Activated CD8-positive, alpha-beta memory T cell treated with anti-CD3 and anti-CD28 coated beads for 24 hours (primary cell): ENCODE data around the gene CACNA1A.
"Not testable (repeated sequence)": the region's sequence is repeated elsewhere in the genome, so short reads cannot be mapped to it uniquely, and the experiment has no call there.

Experiments used
- DNase-seq: peaks from one replicate; pipeline ENCODE4 v3.0.0-alpha.2; 2020

CACNA1A gene

DNA sequence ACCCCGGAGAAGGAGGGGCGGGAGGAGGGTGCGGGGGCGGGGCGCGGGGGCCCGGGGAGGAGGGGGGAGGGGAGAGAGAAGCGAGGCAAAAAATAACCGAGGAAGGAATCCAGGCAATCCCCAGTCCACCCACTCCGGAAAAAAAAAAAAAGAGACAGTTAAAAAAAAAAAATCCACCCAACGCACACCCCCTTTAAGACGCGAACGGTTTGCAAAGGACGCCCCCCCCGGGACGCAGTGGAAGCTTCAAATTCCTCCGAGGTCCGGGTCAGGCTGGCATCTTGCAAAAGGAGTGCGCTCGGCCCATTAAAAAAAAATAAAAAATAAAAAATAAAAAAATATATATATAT, at the start of gene CACNA1A:
Gene CACNA1A, minus strand, starts transcription at position 9 of the 350 bp plus-strand sequence. CDS start 255 bp downstream, outside the sequence.
- DNase-seq: no peak

DNA sequence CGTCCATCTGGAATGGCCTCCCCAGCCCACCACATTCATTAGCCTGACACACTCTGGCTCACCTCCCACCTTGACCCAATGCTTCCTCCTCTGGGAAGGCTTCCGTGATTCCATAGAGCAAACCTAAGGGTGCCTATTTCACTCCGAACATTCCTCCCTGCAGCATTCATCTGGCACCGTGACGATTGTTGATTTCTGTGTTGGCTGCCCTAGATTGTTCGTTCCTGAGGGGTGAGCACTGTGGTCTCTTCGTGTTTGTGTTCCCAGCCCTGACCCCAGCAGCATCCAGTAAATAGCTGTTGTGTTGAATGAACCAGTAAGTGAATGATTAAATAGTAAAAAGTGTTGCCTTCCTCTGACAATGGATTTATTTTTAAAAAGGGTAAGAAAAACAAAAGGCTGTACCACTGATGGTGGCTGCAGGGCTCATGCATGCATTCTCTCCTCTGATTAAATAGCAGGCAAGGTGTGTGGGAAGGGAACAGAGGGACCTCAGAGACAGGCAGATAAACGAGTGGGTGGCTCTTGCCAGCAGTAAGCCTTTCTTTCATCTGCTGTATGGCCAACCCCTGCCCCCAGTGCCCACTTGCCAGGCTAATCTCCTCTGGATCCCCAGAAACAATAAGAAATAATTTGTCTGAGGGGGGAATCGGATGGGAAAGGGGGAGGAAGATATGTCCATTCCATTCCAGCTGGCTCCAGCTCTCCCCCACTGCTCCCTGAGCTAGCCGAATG, 48.4 kb upstream of the CACNA1A start:
- no peak for DNase-seq

DNA sequence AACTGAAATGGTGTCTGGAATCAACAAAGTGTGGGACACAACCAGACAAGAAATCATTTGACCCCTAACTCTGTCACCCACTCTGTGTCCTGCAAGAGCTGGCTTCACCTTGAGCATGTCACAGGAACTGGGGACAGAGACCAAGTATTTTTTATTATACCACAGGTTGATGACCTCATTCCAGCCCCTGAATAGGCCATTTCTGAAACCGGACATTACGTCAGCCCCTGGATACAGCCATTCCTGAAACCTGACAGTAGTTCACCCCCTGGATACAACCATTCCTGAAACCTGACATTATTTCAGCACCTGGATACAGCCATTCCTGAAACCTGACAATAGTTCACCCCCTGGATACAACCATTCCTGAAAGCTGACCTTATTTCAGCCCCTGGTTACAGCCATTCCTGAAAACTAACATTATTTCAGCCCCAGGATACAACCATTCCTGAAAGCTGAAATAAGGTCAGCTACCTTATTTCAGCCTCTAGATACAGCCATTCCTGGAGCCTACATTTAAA, 47.7 kb upstream of the CACNA1A start:
- DNase-seq: no peak

DNA sequence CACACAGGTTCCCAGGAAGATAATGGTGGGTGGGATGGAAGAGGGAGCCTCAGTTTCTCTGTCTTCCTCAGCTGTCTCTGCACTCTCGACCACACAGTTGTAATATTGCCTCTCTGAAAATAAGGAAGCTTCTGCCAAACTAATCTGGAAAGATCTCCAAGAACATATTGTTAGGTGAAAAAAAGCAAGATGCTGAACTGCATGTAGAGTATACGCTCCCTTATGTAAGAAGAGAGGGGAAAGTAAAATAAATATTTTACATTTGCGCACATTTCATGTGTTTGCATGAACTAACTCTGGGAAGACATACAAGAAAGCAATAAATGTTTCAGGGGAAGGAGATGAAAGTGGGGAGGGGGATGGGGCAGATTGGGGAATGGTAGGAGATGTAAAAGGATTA, 41.9 kb upstream of the CACNA1A start:
- no peak for DNase-seq

DNA sequence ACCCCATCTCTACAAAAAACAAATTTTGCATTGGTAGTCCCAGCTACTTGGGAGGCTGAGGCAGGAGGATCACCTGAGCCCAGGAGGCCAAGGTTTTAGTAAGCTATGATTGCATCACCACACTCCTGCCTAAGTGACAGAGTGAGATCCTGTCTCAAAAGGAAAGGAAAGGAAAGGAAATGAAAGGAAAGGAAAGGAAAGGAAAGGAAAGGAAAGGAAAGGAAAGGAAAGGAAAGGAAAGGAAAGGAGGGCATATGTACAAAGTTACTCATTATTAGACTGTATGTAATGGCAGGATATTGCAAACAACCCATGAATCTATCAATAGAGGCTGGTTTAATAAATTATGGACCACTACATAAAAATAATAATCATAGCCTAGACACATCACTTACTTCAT, 40.8 kb upstream of the CACNA1A start:
- no peak for DNase-seq

DNA sequence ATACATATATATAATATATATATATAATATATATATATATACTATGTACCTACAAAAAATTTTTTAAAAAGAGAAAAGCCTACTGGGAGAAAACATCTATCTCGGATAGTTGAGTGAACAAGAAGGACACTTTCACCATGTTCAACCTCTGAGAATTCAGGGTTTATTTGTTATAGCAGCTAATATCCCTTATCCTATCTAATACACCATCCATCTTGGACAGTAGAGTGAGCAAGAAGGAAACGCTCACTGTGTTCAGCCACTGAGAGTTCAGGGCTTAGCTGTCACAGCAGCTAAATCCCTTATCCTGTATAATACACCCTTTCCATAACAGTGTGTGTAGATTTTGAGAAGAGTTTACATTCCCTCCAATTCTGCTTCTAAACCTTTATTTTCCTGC, 38.1 kb upstream of the CACNA1A start:
- DNase-seq: no peak

DNA sequence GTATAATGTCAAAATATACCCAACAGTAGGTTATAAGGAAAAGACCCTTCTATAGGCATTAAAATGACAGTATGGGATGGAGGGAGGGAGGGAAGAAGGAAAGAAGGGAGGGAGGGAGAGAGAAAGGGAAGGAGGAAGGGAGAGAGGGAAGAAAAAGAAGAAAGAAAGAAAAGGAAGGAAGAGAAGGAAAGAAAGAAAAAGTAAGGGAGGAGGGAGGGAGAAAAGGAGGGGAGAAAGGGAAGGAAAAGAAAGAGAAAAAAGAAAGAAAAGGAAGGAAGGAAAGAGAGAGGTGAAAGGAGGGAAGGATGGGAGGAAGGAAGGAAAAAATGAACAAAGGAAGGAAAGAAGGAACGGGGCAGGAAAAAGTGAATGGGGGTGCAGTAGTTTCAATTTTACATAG, 35.3 kb upstream of the CACNA1A start:
- DNase-seq: no peak

DNA sequence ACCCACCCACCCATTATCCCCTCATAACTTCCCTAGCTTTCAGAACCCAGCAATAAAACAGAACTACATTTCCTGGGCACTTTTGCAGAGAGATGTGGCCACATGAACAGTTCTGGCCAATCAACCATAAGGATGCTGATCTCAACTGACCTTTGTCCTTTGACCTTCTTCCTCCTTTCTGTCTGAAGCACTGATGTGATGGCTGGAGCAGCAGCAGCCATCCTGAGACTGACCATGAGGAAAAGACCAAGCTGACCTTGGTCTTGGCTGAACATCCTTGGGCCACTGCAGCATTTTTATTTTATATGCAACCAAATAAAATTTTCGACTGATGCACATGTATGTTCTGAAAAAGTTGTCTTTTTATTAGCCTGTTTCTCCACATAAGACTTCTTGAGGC, 33.1 kb upstream of the CACNA1A start:
- DNase-seq: no peak

DNA sequence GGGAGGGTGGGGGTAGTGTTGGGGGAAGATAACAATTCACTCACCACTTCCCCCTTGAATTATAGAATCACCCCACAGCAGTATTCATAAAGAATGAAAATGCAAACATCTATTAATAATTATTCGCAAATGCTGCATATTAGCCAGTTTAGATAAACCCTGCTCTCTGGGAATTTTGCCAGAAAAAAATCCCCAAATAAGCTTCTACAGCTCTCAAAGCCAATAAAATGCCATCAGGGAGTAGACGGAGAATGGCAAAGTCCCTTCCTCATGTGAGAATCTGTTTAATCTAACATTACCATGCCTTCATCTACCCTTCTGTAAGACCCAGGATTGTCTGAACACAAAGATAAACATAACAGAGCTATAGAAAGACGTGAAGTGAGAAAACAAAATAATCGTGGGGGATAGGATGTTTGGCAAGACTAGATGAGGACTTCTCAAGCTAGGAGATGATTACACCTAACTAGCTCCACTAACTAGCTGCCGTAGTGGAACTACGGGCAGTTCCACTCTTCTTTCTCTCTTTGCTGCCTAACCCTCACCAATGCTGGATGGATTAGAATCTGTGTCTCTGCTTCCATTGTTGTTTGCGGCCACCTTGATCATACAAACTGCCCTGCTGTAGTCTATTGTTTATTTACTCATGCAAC, 32.4 kb upstream of the CACNA1A start:
- no peak for DNase-seq

DNA sequence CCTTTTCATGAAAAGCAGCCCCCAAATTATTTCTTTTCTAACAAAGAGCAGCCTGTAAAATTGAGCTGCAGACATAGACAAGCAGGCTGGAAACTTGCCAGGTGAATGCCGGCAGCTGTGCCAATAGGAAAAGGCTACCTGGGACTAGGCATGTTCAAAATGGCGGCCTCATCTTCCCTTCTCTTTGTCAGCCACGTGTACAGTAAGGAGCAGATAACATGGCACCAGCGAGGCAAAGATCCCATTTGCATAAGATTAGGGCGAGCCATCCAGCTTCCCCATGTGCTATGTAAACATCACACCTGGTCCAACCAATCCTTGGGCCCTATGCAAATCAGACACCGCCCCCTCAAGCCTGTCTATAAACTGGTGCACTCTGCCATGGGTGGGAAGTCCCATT, 31.2 kb upstream of the CACNA1A start:
- DNase-seq: no peak

DNA sequence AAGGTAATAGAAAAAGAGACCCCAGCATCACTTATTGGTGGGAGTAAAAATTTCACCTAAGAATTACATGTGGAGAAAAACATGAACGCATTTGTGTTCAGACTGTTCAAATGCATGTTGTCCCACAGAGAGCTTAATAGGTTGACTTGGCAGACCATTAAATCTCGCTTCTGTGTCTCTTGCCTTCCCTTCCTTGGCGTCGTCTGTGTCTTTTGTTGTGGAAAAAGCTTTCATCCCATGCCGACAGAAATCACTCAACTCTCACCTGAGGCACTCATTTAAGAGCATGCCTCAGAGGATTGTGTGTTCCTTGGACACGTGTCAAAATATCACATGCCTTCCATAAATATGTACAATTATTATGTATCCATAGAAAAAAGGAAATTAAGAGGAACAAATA, 24.4 kb upstream of the CACNA1A start:
- no peak for DNase-seq

DNA sequence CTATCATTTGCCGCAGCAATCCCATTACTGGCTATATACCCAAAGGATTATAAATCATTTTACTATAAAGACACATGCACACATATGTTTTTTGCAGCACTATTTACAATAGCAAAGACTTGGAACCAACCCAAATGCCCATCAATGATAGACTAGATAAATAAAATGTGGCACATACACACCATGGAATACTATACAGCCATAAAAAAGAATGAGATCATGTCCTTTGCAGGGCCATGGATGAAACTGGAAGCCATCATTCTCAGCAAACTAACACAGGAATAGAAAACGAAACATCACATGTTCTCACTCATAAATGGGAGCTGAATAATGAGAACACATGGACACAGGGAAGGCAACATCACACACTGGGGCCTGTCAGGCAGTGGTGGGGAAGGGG, 23.4 kb upstream of the CACNA1A start:
- DNase-seq: not testable (repeated sequence)

DNA sequence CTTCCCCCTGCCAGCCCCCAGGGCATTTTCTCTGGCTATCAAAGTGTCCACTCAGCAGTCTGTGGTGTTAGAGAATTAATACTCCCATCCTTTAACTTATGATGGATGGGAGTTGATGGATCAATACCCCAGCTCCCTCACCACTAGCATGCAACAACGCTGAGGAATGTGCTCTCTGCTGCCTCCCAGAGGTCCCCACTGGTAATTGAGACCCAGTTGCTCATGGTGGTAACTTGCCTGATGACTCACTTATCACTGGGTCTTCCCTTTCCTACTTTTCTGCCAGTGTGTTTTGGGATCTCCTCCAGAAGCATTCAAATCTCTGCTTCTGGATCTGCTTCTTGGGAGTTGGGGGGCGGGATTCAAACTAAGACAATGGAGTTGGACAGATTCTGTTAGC, 20.3 kb upstream of the CACNA1A start:
- DNase-seq: no peak

DNA sequence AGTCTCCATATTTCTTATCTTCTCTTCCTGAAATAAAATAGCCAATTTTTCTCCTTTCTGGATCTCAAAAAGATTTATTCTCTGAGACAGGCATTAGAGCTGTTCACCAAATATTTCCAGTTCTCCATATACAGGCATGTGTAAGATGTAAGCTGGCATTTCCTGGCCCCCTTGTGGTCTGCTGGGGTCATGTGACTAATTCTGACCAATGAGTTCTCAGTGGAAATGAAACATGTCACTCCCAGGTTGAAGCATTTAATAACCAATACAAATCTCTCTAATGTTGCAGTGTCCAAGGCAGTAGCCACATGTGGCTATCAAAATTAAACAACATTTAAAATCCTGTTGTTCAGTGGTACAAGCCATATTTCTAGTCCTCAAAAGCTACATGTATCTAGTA, 14.8 kb upstream of the CACNA1A start:
- DNase-seq: no peak

DNA sequence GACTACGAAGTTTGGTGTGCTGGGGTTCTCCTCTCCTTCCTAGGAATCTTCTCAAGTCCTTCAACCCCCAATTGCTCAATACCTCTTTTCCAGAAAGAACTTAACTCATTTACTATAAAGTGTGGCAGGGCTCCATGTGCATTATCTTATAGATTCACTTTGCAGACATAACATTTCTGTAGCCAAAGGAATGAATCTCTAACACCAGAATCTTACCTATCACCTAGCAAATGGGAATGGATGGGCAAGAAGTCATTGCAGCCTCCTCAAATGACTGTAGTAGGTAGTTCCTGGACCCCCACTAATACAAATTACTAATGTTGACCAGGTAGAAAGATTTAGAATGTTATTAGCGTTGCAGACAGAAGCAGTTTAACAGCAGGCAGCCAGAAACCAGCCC, 5.7 kb upstream of the CACNA1A start:
- DNase-seq: no peak

DNA sequence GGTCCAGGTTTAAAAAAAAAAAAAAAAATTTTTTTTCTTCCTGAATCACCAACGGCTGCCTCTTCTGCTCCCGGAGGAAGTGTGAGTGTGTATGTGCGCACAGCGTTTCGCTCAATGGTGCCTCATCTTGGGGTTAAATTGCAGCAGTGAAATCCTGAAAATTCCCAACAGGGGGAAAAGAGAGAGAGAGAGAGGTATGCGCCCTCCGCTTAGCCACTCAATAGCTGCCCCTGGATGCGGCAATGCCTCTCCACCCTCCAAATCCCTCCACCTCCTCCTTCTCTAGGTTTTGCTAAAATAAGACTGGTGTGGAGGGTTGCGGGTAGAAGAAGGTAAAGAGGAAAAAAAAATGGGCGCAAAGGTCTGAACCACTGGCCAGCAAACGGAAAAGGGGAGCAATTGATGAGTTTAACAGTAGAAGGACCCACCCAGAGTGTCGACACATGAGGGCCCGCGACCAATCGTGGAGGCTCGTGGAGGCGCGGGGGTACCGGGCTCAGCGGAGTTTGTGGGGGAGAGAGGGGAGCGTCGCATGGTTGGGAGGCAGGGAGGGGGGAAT, 853 bp upstream of the CACNA1A start:
- DNase-seq: no peak

DNA sequence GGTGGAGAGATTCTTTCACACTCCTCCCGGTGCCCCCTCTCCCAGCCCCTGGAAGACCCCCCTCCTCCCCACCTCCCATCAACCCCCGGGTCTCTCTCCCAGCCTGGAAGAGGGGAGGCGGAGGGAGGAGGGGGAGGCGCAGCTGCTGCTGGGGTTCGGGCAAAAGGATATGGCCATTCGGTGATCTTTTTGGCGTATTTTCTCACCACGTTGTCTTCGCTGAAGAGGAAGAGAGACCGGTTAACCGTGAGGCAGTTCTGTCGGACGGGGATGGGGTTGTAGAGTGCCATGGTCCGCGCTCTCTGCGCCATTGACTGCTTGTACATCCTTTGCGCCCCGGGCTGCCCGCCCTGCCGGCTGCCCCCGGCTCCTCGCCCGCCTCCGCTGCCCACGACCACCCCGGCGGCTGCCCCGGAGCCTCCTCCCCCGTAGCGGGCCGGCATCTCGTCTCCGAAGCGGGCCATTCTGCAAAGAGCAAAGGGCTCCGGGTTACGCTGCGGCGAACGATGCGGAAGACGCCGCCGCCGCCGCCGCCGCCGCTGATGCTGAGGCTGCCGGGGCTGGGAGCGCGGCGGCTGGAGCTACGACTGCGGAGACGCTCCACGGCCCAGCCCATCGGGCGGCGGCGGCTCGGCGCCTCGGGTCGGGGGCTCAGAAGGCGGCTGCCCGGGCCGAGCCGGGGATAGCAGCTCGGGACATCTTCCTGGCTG, 363 bp downstream of the CACNA1A start:
- peak; percentile 61 for DNase-seq

DNA sequence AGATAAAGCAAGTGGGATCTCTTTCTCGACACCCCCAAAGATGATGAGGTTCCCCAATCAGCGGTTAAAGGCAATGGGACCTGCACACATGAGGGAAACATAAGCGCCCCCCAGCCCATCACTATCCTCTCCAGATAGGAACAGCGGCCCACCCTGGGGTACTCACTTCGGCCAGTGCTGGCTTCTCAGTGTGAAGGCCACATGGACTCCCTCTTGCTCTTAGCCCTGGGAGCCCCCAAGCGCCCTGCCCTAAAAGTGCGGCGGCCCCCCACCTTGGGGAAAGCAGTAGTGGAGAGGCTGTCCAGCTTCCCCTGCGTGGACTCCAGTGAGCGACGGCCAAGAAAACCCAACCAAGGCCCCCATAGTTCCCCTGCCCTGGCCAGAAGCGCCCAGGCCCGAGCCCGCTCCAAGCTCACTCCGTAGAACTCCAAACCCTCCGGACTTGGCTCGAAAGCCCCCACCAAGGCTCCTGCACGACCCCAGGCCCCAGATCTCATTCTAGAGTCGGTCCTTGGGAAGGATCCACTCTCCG, 1.0 kb downstream of the CACNA1A start:
- no peak for DNase-seq

DNA sequence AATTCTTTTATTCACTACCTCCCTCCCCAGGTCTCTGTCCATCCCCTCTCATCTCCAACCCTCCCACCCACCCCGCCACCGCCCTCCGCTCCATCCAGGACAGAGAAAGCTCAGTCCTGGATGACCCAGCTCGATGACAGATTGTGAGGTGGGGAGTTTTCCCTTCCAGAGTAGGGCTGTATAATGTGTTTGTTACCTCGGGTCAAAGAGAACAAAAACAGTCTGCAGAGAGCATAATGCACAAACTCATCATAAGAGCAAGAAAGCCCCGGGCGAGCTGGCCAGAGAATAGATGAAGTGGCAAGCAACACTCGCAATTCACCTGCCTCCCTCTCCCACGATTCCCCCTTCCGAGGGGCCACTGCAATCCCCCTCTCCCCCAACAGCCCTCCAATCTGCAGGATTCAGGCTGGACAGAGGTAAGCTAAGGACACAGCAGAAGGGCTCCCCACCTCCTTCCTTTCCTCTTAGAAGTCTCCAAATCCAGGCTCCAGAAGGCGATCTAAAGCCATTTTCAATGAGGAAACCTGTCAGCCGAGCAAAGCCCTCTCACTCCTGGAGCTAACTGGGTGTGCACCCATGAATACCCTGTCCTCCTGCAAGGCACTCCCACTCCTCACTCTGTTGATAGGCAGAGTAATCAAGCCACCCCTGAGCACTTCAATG, 2.6 kb downstream of the CACNA1A start:
- DNase-seq: no peak

DNA sequence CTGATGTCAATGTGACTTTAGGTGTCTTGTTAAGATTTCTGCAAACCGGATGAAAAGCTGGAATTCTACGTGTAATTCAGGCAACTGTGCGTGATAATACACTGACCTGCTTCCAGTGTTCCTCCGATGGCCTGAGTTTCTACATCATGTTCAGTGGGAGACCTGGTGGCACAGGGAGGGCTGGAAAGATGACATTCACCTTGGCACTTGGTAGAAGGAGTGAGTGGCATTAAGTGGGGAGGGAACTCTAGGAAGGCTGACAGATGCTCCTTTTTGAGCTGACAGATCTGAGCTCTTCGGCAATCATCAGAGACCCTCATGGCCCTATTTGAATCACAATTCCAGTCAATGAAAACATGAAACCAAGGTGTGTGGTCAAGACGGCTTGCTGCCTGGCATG, 4.0 kb downstream of the CACNA1A start:
- DNase-seq: no peak

DNA sequence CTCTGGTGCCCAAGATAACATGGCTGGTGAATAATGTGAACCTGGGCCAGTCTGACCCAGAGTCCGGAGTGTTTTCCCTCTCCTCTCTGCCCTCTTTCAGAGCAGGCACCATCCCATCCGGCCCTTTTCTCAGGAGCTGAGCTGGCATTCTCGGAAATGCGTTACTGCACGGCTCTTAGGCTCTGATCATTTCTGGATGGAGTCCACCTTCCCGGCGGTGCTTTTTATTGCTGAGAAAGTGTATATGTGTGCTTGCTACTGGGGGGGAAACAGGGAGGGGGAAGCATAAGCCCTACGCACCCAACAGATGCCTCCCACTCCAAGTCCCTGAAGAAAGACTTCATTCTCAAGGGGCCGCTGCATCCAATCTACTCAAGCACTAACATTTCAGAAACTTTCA, 6.6 kb downstream of the CACNA1A start:
- DNase-seq: no peak

DNA sequence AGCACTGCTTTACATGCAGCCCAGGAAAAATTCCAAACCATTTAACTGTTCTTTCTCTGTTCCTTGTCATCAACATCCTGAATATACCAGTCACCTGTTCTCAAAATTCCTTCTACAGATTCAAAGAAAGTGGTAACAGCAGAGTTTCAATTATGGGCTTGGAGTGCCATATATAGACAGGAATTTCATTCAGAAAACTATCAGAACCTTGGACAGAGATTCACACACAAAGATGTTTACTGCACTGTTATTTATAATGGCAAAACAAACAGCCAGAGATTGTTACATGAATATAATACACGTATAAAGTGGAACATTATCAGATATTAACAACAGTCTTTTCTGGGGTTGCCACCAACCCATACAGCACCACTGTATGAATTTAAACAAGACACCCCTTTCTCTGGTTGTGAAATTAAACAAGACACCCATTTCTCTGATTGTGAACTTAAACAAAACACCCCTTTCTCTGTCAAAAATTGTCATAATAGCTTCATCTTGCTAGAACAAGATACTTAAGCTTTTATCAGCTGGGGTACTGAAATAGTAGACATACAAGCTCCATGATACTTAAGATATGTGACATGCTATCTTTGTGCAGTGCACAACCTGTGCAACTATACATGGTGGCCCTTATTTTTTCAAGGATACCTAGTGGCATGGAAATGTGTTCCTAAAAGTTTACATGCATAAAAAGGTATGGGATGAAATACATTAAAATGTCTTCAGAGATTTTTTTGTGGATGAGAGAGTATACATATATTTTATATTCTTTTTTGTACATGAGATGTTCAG, 12.6 kb downstream of the CACNA1A start:
- no peak for DNase-seq
